HCT116 (cell line): ENCODE results near the gene NDUFAF2. TPM values are rescaled to one million over a fixed set of nuclear protein-coding genes. Genes with fewer than 3 reads are reported as not detected.

ENCODE experiments used
- ATAC-seq: fragments of 200-7000 bp; cut with Tn5 transposase; 2 replicates; pipeline ENCODE4 v1.9.1; 2020; ENCODE audit warnings: mild to moderate bottlenecking, moderate library complexity
- BruUV-seq: library from RNA; stranded (reverse); fragments of 400-500 nt; replicated peaks from 2 replicates; lab custom pipeline; 2021; lab: Mats Ljungman, UMichigan
- CTCF ChIA-PET: fragments of 300-600 bp; sonication (Branson Sonifier 250); formaldehyde crosslinking; loops from one replicate; lab custom pipeline; 2021; ENCODE audit warnings: antibody characterized with exemption; lab: Charles Lee
- POLR2A ChIA-PET: fragments of 300-600, 350-600 bp; sonication (Branson Sonifier 250); formaldehyde crosslinking; loops from one replicate; lab custom pipeline; 2021; ENCODE audit warnings: antibody characterized with exemption; lab: Charles Lee
- RAD21 ChIA-PET, 2 experiments: fragments of 300-600 bp; sonication (Branson Sonifier 250); formaldehyde crosslinking; loops; one replicate each; lab custom pipeline; 2023; ENCODE audit warnings: low total read pairs in 2 of 2; ENCODE audit not compliant: uncharacterized antibody in 2 of 2, unreplicated experiment in 2 of 2, low non-redundant PET in 1 of 2; lab: Charles Lee
- DNase-seq: peaks from one replicate; pipeline ENCODE4 v3.0.0-alpha.2; 2010; ENCODE audit warnings: low read depth, low spot score
- H2AFZ ChIP-seq: fragments of 200-600 bp; shearing (Covaris generic), sonication (generic); 2 replicates; pipeline ENCODE4 v1.6.1; 2017; ENCODE audit warnings: low read depth, mixed run types, mixed read lengths, antibody characterized with exemption, low read length; ENCODE audit not compliant: poor library complexity, severe bottlenecking
- H3K27ac ChIP-seq: 2 replicates; pipeline ENCODE4 v1.5.1; 2012; ENCODE audit warnings: low read depth, low read length
- H3K27me3 ChIP-seq: fragments of 200-600 bp; sonication (generic); 2 replicates; pipeline ENCODE4 v1.6.1; 2016; ENCODE audit warnings: mixed run types, low read length, mixed read lengths; ENCODE audit not compliant: insufficient read depth
- H3K36me3 ChIP-seq, 2 experiments: fragments of 200-500 bp in 1 of 2; fragments of 200-600 bp in 1 of 2; sonication (Bioruptor generic) in 1 of 2; sonication (generic) in 1 of 2; 2 replicates each; pipeline versions ENCODE4 v1.5.1 to v1.6.1; 2014 to 2016; ENCODE audit warnings: low read length in 2 of 2, inconsistent platforms in 1 of 2, mixed read lengths in 1 of 2, mixed run types in 1 of 2; ENCODE audit not compliant: insufficient read depth in 2 of 2, control insufficient read depth in 1 of 2
- H3K4me1 ChIP-seq, 2 experiments: fragments of 200-600 bp in 1 of 2; sonication (generic) in 1 of 2; 2 replicates each; pipeline versions ENCODE4 v1.5.1 to v1.6.1; 2012 to 2017; ENCODE audit warnings: low read length in 2 of 2, inconsistent platforms in 1 of 2, mild to moderate bottlenecking in 1 of 2, mixed read lengths in 1 of 2, mixed run types in 1 of 2, moderate library complexity in 1 of 2; ENCODE audit not compliant: insufficient read depth in 2 of 2, control insufficient read depth in 1 of 2
- H3K4me2 ChIP-seq: fragments of 200-600 bp; sonication (generic); 2 replicates; pipeline ENCODE4 v1.6.1; 2017; ENCODE audit warnings: mixed run types, low read length, mixed read lengths
- H3K4me3 ChIP-seq, 2 experiments: fragments of 200-600 bp in 1 of 2; sonication (generic) in 1 of 2; replicated peaks in 1 of 2; 2 replicates each; pipeline ENCODE4 v1.5.1; 2011 to 2016; ENCODE audit warnings: low read length in 2 of 2, control low read depth in 1 of 2, low read depth in 1 of 2, mild to moderate bottlenecking in 1 of 2, mixed read lengths in 1 of 2, mixed run types in 1 of 2
- H3K79me2 ChIP-seq: fragments of 200-600 bp; sonication (generic); 2 replicates; pipeline ENCODE4 v1.6.1; 2017; ENCODE audit warnings: mild to moderate bottlenecking, mixed run types, low read length, moderate library complexity, mixed read lengths; ENCODE audit not compliant: insufficient read depth
- H3K9ac ChIP-seq: fragments of 200-600 bp; sonication (generic); 2 replicates; pipeline ENCODE4 v1.6.1; 2016; ENCODE audit warnings: low read length, mixed read lengths
- H3K9me2 ChIP-seq: fragments of 200-600 bp; sonication (generic), shearing (Covaris generic); 2 replicates; pipeline ENCODE4 v1.6.1; 2017; ENCODE audit warnings: mixed run types, mild to moderate bottlenecking, moderate library complexity; ENCODE audit not compliant: insufficient read depth
- H3K9me3 ChIP-seq, 2 experiments: fragments of 200-500 bp in 1 of 2; fragments of 200-600 bp in 1 of 2; sonication (Bioruptor generic) in 1 of 2; sonication (generic) in 1 of 2; 2 replicates each; pipeline ENCODE4 v1.6.1; 2014 to 2017; ENCODE audit warnings: low read length in 2 of 2, mixed read lengths in 2 of 2, inconsistent platforms in 1 of 2, low read depth in 1 of 2, mild to moderate bottlenecking in 1 of 2, mixed run types in 1 of 2, moderate library complexity in 1 of 2; ENCODE audit not compliant: control insufficient read depth in 1 of 2, insufficient read depth in 1 of 2
- H4K20me1 ChIP-seq: fragments of 200-600 bp; sonication (generic), shearing (Covaris generic); 2 replicates; pipeline ENCODE4 v1.6.1; 2017; ENCODE audit warnings: mixed run types, mild to moderate bottlenecking, moderate library complexity; ENCODE audit not compliant: insufficient read depth
- ATF3 ChIP-seq: IDR thresholded peaks from 2 replicates; pipeline ENCODE4 v1.6.1; 2012
- EGR1 ChIP-seq: IDR thresholded peaks from 2 replicates; pipeline ENCODE4 v1.6.1; 2012; ENCODE audit warnings: low read depth
- ELF1 ChIP-seq: IDR thresholded peaks from 2 replicates; pipeline ENCODE4 v1.6.1; 2012; ENCODE audit warnings: low read depth, borderline replicate concordance
- EZH2 ChIP-seq: fragments of 200-600 bp; sonication (generic); IDR thresholded peaks from 2 replicates; pipeline ENCODE4 v1.6.1; 2017; ENCODE audit warnings: antibody characterized with exemption, mixed run types
- EZH2phosphoT487 ChIP-seq: fragments of 200-600 bp; IDR thresholded peaks from 2 replicates; pipeline ENCODE4 v1.6.1; 2018; ENCODE audit warnings: antibody characterized with exemption, borderline replicate concordance
- FOSL1 ChIP-seq: IDR thresholded peaks from 2 replicates; pipeline ENCODE4 v1.6.1; 2012; ENCODE audit warnings: low read depth
- MAX ChIP-seq: IDR thresholded peaks from 2 replicates; pipeline ENCODE4 v1.6.1; 2012
- POLR2A ChIP-seq: IDR thresholded peaks from 2 replicates; pipeline ENCODE4 v1.7.0; 2011; ENCODE audit warnings: borderline replicate concordance; ENCODE audit not compliant: insufficient read depth, insufficient read length; ENCODE audit errors: extremely low read depth
- POLR2AphosphoS5 ChIP-seq: IDR thresholded peaks from 2 replicates; pipeline ENCODE4 v1.6.1; 2011; ENCODE audit warnings: mild to moderate bottlenecking, low read depth, low read length, moderate library complexity
- RAD21 ChIP-seq: IDR thresholded peaks from 2 replicates; pipeline ENCODE4 v1.6.1; 2012; ENCODE audit warnings: low read depth, mild to moderate bottlenecking
- SIN3A ChIP-seq: IDR thresholded peaks from 2 replicates; pipeline ENCODE4 v1.6.1; 2012; ENCODE audit warnings: low read depth
- SP1 ChIP-seq: IDR thresholded peaks from 2 replicates; pipeline ENCODE4 v1.6.1; 2012; ENCODE audit warnings: low read depth
- ZNF274 ChIP-seq: fragments of 200-500 bp; sonication (Bioruptor generic); IDR thresholded peaks from 2 replicates; pipeline ENCODE4 v1.6.1; 2014; ENCODE audit warnings: mild to moderate bottlenecking, low read depth, low read length, inconsistent platforms
- intact Hi-C: fragments of 100-400 bp; cut with micrococcal nuclease; formaldehyde crosslinking; loops from 2 replicates; pipeline ENCODE4 v1.10.0; 2022
- total RNA-seq: library from RNA; stranded (reverse); gene quantifications from one replicate; pipeline ENCODE4 v1.2.1, GENCODE V29; 2021; ENCODE audit not compliant: unreplicated experiment
- TF ChIP-seq, protein P1 (sequence below): IDR thresholded peaks from 2 replicates; pipeline ENCODE4 v1.6.1; 2011; ENCODE audit warnings: mild to moderate bottlenecking, low read length, moderate library complexity; ENCODE audit not compliant: insufficient replicate concordance; ENCODE audit errors: extremely low read depth
- TF ChIP-seq, protein P2 (sequence below): IDR thresholded peaks from 2 replicates; pipeline ENCODE4 v1.6.1; 2012; ENCODE audit warnings: low read depth

Gene NDUFAF2
- total RNA-seq, 1 experiment from 2014 or later, result 36.9 TPM

GRCh38 chr5:61142391-61142790, 197.4 kb downstream of the NDUFAF2 start:
- H2AFZ ChIP-seq, result no peak overlapping the region
- POLR2A ChIA-PET, result no interaction called here
- DNase-seq (no peak), ATAC-seq (no peak)
- H3K79me2 ChIP-seq, result no peaks in the 10 kb centered on the region
- H3K4me1 ChIP-seq, result no peaks in the 10 kb centered on the region
- no peaks in the 10 kb centered on the region for H3K9me2 ChIP-seq
- CTCF ChIA-PET, result interaction anchor here (0.6 kb wide), 1 partner anchor 184 kb away, joined by 3 read pairs; no protein-coding TSS in a partner anchor
- intact Hi-C loops, result no loop called here
- H3K4me3 ChIP-seq, result no peak overlapping the region
- no peak for TF ChIP-seq FOSL1
- no peak for TF ChIP-seq ELF1
- TF ChIP-seq EGR1, result no peak
- TF ChIP-seq MAX, result no peak
- no peak for TF ChIP-seq SIN3A
- TF ChIP-seq, protein P1, sequence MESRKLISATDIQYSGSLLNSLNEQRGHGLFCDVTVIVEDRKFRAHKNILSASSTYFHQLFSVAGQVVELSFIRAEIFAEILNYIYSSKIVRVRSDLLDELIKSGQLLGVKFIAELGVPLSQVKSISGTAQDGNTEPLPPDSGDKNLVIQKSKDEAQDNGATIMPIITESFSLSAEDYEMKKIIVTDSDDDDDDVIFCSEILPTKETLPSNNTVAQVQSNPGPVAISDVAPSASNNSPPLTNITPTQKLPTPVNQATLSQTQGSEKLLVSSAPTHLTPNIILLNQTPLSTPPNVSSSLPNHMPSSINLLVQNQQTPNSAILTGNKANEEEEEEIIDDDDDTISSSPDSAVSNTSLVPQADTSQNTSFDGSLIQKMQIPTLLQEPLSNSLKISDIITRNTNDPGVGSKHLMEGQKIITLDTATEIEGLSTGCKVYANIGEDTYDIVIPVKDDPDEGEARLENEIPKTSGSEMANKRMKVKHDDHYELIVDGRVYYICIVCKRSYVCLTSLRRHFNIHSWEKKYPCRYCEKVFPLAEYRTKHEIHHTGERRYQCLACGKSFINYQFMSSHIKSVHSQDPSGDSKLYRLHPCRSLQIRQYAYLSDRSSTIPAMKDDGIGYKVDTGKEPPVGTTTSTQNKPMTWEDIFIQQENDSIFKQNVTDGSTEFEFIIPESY, result no peak
- TF ChIP-seq POLR2A, result no peak
- TF ChIP-seq RAD21, result no peak
- TF ChIP-seq, protein P2, sequence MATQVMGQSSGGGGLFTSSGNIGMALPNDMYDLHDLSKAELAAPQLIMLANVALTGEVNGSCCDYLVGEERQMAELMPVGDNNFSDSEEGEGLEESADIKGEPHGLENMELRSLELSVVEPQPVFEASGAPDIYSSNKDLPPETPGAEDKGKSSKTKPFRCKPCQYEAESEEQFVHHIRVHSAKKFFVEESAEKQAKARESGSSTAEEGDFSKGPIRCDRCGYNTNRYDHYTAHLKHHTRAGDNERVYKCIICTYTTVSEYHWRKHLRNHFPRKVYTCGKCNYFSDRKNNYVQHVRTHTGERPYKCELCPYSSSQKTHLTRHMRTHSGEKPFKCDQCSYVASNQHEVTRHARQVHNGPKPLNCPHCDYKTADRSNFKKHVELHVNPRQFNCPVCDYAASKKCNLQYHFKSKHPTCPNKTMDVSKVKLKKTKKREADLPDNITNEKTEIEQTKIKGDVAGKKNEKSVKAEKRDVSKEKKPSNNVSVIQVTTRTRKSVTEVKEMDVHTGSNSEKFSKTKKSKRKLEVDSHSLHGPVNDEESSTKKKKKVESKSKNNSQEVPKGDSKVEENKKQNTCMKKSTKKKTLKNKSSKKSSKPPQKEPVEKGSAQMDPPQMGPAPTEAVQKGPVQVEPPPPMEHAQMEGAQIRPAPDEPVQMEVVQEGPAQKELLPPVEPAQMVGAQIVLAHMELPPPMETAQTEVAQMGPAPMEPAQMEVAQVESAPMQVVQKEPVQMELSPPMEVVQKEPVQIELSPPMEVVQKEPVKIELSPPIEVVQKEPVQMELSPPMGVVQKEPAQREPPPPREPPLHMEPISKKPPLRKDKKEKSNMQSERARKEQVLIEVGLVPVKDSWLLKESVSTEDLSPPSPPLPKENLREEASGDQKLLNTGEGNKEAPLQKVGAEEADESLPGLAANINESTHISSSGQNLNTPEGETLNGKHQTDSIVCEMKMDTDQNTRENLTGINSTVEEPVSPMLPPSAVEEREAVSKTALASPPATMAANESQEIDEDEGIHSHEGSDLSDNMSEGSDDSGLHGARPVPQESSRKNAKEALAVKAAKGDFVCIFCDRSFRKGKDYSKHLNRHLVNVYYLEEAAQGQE, result no peak
- no peak for TF ChIP-seq ATF3
- TF ChIP-seq POLR2AphosphoS5, result no peak
- TF ChIP-seq SP1, result no peak
- no peak for TF ChIP-seq ZNF274
- no peak for TF ChIP-seq EZH2phosphoT487
- no peak for TF ChIP-seq EZH2
- no TSS peak for BruUV-seq
- no peaks in the 10 kb centered on the region for H4K20me1 ChIP-seq
- no peak overlapping the region for H3K27ac ChIP-seq
- H3K4me2 ChIP-seq, result no peak overlapping the region
- RAD21 ChIA-PET, result no interaction called here
- no peak overlapping the region for H3K9ac ChIP-seq
- H3K27me3 ChIP-seq, result no peaks in the 10 kb centered on the region
- no peaks in the 10 kb centered on the region for H3K36me3 ChIP-seq
- H3K9me3 ChIP-seq, result no peaks in the 10 kb centered on the region
